Activated gamma-delta T cell (primary cell): ENCODE results near the gene SLC6A9.
A peak's percentile ranks its signal among the peaks of the same experiment; 100 is the strongest.

Experiments
- DNase-seq: peaks from one replicate; lab custom pipeline; 2025; lab: John Stamatoyannopoulos, UW

SLC6A9 gene

GRCh38 chr1:44048532-44049215, 17.4 kb upstream of the SLC6A9 start:
- DNase-seq = no peak

DNA sequence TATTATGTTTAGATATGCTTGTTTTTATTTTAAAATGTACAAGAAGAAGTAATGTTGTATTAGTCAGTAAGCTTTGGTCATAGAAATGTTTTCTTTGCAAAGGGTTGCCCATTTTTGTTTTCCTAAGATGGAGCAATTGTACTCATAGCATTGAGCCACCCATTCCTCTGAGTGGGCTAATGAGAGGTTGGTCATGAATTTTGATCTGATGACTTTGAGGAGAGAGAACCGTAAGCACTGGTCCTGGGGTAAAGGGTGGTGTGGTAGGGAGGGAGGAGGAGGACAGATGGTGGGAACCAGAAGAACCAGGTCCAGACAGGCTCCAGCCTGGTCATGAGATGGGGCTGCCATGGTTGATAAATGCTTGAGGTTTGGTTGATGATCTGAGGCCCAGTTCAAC, 15.9 kb upstream of the SLC6A9 start:
- DNase-seq = no peak

- DNase-seq = no peak
These were observed 13.8 kb upstream of the SLC6A9 start for GRCh38 chr1:44045064-44045463.

- no peak for DNase-seq
These were observed 13.0 kb upstream of the SLC6A9 start for GRCh38 chr1:44044071-44044801.

GRCh38 chr1:44043176-44044070, 12.2 kb upstream of the SLC6A9 start:
- DNase-seq = no peak

GRCh38 chr1:44040846-44041245, 9.6 kb upstream of the SLC6A9 start:
- DNase-seq = no peak

DNA sequence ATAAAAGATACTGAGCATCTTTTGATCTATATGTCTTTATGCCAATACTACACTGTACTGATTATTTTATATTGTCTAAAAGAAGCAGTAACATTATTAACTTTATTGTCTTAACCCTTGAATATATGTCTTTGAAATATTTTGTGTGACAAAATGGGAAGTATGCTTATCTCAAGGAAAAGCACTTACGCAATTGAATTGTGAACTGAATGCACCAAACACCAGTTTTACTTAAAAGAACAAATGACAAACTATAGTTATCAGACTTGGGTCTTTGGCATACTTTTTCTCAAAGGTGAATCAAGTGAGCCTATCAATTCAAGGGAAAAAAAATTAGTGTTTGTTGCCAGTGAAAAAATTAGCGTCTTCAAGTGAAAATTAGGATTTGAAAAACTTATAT, 9.2 kb upstream of the SLC6A9 start:
- DNase-seq = no peak

GRCh38 chr1:44038876-44039657, 7.8 kb upstream of the SLC6A9 start:
- no peak for DNase-seq

DNA sequence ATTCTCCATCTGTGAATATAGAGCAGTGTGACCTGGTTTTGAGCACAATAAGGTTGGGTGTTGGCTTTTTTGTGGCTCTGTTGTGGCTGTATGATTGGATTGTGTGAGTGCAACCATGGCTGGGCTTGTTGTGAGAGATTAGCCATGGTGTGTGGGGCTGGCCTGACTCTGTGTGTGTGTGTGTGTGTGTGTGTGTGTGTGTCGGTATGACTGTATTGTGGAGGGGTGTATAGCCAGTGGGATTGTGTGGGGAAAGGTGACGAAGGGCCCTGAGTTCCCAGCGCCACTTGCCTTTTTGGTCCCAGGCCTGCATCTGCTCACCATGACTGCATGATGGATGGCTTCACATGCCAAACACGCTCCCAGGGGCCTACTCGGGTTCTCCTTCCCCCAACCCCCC, 5.9 kb upstream of the SLC6A9 start:
- no peak for DNase-seq

DNA sequence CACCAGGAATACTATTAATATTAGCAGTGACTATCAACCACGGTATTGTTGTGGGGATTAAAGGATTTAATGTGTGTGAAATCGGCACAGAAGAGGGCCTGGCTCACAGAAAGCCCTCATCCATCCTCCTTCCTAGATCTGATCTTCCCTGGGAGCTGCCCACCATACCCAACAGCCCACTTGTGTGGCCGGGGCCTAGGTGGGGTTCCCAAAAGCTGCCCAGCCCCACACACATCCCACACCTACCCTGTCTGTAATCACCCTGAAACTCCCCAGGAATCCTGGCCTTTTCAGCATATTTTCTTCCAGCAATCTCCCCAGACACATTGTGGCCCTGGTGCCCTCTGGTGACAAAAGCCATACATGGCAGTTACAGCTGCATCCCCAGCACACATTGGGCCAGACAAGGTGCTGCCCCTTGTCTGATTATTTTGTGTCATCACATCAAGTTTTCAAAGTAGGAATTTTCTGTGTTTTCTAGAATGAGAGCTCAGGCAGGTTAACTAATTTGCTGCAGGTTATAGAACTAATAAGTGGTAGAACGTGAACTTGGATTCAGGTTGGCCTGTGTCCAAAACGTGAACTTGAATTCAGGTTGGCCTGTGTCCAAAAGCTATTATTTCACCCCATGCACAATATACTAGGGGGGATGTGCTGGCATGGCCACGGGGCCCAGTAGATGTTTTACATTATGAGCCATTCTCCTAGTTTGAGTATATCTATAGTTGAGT, 5.3 kb upstream of the SLC6A9 start:
- no peak for DNase-seq

DNA sequence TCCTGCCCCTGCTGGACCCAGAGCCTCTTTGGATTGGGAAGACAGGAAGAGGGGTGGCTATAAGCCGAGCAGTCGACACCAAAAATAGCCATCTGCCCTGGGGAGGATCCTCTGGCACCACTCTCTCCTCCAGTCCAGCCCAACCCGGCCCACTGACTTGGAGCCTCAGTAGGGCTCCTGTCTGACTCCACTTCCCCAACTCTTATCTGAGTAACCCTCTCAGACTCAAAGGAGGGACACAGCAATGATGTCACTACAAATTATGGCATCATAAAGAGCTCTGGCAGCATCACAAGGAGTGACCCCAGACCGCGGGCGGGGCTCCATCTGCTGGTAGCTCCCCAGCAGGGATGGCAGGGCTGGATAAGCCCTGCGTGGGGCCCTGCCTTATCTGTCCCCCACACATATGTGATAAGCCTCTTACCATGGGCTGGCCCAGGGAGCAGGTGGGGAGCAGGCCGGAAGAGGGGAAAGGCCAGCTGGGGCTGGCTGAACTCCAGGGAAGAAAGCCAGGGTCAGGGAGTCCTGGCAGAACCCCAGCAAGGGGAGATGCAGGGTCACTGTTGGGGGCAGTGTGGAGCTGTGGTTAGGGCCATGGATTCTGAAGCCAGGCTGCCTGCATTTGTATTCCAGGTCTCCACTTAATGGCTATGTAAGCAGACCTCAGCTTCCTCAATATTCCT, 4.6 kb upstream of the SLC6A9 start:
- DNase-seq = no peak

DNA sequence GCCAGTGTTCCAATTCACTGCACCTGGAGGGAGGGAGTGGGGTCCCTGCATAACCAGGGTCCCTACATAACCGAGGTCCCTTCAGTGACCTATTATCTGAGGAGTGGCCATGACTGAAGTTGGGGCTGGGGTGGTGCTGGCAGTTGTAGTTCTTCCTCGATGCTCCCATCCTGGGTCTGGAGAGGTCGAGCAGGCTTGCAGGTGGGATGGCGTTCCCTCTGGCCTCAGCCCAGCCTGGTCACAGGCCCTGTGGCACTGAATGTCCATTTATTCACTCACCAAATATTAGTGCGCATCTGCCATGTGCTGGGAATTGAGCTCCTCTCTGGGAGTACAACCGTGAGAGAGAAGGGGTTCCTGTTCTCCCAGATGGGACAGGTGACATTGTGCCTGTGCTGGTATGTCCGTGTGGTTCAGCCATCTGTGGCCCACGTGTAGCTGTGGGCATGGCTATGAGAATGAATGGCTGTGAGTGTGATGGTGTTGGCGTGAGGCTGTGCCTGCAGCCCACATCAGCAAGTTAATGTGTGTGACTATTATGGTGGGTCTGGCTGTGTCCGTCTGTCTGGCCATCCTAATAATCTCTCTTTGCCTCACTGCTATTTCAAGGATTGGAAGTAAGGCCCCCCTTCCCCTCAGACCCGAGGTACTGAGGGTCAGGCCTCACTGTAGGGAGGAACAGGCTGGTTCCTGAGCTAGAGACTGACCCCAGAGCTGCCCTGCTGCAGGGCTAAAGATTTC, 3.9 kb upstream of the SLC6A9 start:
- DNase-seq = no peak

GRCh38 chr1:44034423-44034822, 3.2 kb upstream of the SLC6A9 start:
- DNase-seq = no peak

DNA sequence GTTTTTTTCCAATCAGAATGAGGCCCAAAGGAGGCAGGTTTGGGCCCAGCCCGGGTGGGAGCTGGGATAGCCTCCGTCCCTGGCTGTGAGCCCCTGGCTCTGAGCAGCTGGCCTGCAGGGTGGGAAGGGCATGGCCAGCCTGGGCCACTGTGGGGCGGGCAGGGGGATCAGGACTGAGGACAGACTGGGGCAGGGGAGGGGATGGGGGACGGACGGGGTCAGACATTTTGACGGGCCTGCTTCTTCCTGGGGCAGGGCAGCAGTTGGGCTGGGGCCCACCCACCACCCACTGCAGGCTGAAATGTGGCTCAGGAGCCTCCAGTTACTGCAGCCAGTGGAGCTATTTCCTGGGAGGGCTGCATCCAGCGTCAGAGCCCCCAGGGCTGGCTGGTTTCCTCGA, 2.5 kb upstream of the SLC6A9 start:
- no peak for DNase-seq

DNA sequence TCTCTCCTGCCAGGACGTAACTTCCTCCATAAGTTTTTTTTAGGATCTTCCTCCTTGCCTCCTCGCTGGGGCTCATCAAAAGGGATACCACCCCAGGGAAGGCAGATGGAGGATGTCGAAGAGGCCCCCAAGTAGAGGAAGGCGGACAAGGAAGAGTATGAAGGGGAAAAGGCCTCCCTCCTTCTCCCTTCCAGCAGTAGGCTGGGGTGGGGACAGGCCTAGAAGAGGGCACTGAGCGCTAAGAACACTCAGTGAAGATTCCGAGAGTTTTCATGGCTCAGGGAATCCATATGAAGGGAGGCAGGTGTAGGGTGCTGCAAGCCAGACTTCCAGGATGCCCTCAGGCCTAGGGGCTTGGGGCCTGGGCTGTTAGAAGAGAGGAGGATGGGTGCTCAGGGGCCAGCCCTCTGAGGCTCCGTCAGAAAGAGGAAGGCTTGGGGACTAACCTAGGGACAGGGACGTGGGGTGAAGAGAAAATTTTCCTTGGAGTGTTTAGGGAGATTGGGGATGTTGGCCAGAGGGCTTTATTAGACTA, 1.8 kb upstream of the SLC6A9 start:
- DNase-seq = no peak

DNA sequence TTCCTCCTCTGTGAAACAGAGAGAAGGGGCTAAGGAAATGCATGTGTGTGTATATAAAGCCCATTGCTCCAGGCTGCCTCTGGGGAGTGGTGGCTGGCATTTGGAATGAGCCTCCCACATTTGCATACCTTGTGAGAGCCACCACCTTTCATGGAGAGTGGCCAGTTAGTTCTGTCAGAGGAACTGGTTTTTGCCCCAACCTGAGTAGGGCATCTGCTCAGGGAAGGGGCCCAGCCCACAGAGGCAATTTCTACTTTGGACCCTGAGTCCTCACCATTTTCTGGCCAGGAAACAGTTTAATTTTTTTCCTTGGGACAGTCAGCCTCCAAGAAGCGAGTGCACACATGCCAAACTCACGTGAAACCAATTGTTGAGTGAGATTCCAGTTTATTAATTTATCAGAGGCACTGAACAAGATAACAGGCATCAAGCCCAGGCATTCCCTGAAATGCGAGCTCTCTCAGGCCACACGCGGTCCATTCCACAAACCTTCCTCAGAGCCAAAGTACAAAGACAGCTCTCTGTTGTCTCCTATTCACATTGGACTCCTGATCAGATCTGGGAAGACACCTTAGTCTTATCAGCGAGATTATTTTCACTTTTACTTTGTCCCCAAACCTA, 1.0 kb upstream of the SLC6A9 start:
- DNase-seq = no peak

GRCh38 chr1:44030605-44031251, 534 bp downstream of the SLC6A9 start:
- DNase-seq = peak; percentile 41

DNA sequence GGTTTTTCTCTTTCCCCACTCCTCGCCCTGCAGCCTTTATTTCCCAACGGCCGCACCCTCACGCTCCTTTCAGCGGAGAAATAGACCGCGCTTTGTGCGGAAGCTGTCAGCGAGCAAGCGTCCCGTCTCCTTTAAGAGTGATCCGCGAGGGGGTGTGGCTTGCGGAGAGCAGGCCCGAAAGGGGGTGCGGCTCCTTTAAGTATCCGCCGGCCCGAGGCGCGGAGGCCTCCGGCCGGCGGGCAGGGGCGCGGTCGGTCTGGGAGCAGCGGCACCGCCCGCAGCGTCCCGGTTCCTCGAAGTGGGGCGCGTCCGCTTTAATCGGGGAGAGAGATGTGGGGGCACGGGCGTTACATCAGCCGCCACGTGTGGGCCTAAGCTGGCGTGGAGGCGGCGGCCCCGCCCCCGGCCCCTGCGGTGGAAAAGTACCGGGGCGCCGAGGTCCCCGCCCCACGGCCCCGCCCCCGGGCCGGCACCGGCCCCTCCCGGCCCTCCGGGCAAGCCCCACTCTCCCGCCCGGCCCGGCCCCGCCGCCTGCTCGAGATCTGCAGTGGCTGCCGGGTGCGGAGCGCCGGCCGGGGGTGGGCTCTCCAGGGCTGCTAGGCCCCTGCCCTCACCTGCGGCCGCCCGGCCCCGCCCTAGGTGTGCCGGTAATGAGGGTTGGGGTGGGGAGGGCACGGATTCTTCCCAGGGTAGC, 1.2 kb downstream of the SLC6A9 start:
- peak; percentile 70 for DNase-seq
